Measurements from ENCODE around the gene FLOT1. TPM values are rescaled to one million over a fixed set of nuclear protein-coding genes. Genes with fewer than 3 reads are reported as not detected.

Gene FLOT1
- total RNA-seq, 1 donor from 2014 or later, result 77.6 TPM

DNA sequence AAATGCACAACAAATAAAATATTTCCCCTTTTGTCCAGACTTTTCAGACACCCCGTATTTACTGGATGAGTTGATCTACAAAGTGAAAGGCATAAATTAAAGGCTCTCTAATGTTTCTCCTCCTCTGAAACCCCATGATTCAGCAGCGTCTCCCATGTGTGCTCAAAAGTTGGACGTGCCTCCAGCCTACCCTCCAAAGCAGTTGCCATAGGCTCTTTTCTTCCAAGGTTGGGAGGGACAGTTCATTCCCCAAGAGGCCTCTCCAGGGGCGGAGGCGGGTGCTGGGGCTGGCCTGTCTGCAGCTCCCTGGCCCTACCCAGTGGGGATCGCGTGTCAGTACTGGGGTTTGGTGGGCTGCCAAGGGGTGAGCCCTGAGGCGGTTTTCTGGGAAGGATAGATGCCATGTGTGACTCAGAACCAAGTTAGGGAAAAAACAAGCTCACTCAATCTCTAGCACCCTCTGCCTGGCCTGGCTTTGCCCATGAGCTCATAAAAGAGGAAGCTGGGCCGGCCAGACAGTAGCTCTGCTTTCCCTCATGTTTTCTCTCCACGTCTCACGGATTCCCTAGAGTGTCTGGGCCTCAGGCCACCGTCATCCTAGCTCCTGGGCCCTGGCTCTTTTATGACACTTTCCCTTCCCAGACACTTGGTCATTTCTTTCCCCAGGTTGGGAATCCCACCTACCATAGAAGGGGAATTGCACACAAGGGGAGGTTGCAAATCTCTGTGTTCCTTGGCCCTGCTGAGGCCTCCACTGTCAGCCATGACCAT lies 9.9 kb upstream of the FLOT1 start:
- Histone ChIP-seq H3K36me3 (ENCODE audit: insufficient read depth, low read length) (no peaks in the 10 kb centered on the region), H3K4me2 (ENCODE audit: low read length) (peak overlapping the region; percentile 68), H3K9me3 (ENCODE audit: insufficient read depth, low read depth, low read length) (no peaks in the 10 kb centered on the region), H3K79me2 (ENCODE audit: insufficient read depth, low read length) (no peaks in the 10 kb centered on the region), H3K27ac (ENCODE audit: low read depth, low read length) (peak overlapping the region; percentile 99), H3K4me3 (ENCODE audit: insufficient read depth, low read depth, low read length) (no peak overlapping the region), H4K20me1 (ENCODE audit: insufficient read depth, low read length) (no peaks in the 10 kb centered on the region), H3K4me1 (ENCODE audit: insufficient read depth, low read length) (peaks cover 62% of the 10 kb centered on the region), H3K27me3 (ENCODE audit: insufficient read depth, low read length) (no peaks in the 10 kb centered on the region), H3K9ac (ENCODE audit: low read length) (peak overlapping the region; percentile 84), H2AFZ (ENCODE audit: low read depth, low read length) (no peak overlapping the region)
- DNase-seq (ENCODE audit: low read depth) (peak; percentile 100), FAIRE-seq (no peak)
- H3K27me3 Mint-ChIP-seq (ENCODE audit: low read depth, unreplicated experiment), result no peaks in the 10 kb centered on the region
- peak overlapping the region; percentile 98 for H3K27ac Mint-ChIP-seq (ENCODE audit: unreplicated experiment)
- peak overlapping the region; percentile 8 for H3K4me3 Mint-ChIP-seq (ENCODE audit: unreplicated experiment)
- H3K9me3 Mint-ChIP-seq (ENCODE audit: unreplicated experiment), result no peaks in the 10 kb centered on the region
- no peaks in the 10 kb centered on the region for H3K36me3 Mint-ChIP-seq (ENCODE audit: low read depth, unreplicated experiment)
- TF ChIP-seq, protein P1, sequence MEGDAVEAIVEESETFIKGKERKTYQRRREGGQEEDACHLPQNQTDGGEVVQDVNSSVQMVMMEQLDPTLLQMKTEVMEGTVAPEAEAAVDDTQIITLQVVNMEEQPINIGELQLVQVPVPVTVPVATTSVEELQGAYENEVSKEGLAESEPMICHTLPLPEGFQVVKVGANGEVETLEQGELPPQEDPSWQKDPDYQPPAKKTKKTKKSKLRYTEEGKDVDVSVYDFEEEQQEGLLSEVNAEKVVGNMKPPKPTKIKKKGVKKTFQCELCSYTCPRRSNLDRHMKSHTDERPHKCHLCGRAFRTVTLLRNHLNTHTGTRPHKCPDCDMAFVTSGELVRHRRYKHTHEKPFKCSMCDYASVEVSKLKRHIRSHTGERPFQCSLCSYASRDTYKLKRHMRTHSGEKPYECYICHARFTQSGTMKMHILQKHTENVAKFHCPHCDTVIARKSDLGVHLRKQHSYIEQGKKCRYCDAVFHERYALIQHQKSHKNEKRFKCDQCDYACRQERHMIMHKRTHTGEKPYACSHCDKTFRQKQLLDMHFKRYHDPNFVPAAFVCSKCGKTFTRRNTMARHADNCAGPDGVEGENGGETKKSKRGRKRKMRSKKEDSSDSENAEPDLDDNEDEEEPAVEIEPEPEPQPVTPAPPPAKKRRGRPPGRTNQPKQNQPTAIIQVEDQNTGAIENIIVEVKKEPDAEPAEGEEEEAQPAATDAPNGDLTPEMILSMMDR (IDR thresholded peaks at IDR 0.05; ENCODE audit: insufficient read depth, low read depth, low read length), result no peak
- TF ChIP-seq EZH2 (IDR thresholded peaks at IDR 0.05; ENCODE audit: insufficient read depth, low read length), result no peak
- peaks cover 45% of the 10 kb centered on the region for H3K4me1 Mint-ChIP-seq (ENCODE audit: low read depth, unreplicated experiment)

DNA sequence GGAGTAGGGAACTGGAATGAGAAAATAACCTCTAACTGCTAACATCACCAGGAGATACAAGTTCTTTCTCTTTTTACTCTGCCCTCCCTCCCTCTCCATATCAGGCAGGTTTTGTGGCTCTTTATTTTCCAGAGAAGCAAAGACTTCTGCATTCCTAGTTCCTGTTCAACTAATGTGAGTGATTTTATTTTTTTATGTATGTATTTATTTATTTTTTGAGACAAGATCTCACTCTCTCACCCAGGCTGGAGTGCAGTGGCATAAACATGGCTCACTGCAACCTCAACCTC lies 7.8 kb upstream of the FLOT1 start:
- H3K4me1 ChIP-seq (ENCODE audit: insufficient read depth, low read length), result peaks cover 62% of the 10 kb centered on the region
- Mint-ChIP-seq H3K4me1 (ENCODE audit: low read depth, unreplicated experiment) (peaks cover 47% of the 10 kb centered on the region), H3K36me3 (ENCODE audit: low read depth, unreplicated experiment) (no peaks in the 10 kb centered on the region), H3K27ac (ENCODE audit: unreplicated experiment) (peak overlapping the region; percentile 60), H3K27me3 (ENCODE audit: low read depth, unreplicated experiment) (no peaks in the 10 kb centered on the region), H3K9me3 (ENCODE audit: unreplicated experiment) (no peaks in the 10 kb centered on the region), H3K4me3 (ENCODE audit: unreplicated experiment) (peak overlapping the region; percentile 50)
- FAIRE-seq (no peak), DNase-seq (ENCODE audit: low read depth) (no peak)
- peak overlapping the region; percentile 77 for H3K27ac ChIP-seq (ENCODE audit: low read depth, low read length)
- H3K27me3 ChIP-seq (ENCODE audit: insufficient read depth, low read length), result no peaks in the 10 kb centered on the region
- no peak for TF ChIP-seq EZH2 (IDR thresholded peaks at IDR 0.05; ENCODE audit: insufficient read depth, low read length)
- TF ChIP-seq, protein P1 (IDR thresholded peaks at IDR 0.05; ENCODE audit: insufficient read depth, low read depth, low read length), result no peak
- no peaks in the 10 kb centered on the region for H3K9me3 ChIP-seq (ENCODE audit: insufficient read depth, low read depth, low read length)
- no peaks in the 10 kb centered on the region for H4K20me1 ChIP-seq (ENCODE audit: insufficient read depth, low read length)
- no peaks in the 10 kb centered on the region for H3K79me2 ChIP-seq (ENCODE audit: insufficient read depth, low read length)
- H3K4me2 ChIP-seq (ENCODE audit: low read length), result no peak overlapping the region
- H3K36me3 ChIP-seq (ENCODE audit: insufficient read depth, low read length), result no peaks in the 10 kb centered on the region
- H2AFZ ChIP-seq (ENCODE audit: low read depth, low read length), result no peak overlapping the region
- H3K9ac ChIP-seq (ENCODE audit: low read length), result peak overlapping the region; percentile 60
- no peak overlapping the region for H3K4me3 ChIP-seq (ENCODE audit: insufficient read depth, low read depth, low read length)
